PC-3 (cell line): ENCODE data around the gene CABP7. TPM values are rescaled to one million over a fixed set of nuclear protein-coding genes. Genes with fewer than 3 reads are reported as not detected.

Experiments
- ATAC-seq: fragments of 200-7000 bp; cut with Tn5 transposase; 2 replicates; pipeline ENCODE4 v1.9.1; 2020; ENCODE audit warnings: mild to moderate bottlenecking, moderate library complexity
- BruUV-seq: library from RNA; stranded (reverse); fragments of 400-500 nt; replicated peaks from 2 replicates; lab custom pipeline; 2021; lab: Mats Ljungman, UMichigan
- CTCF ChIA-PET: fragments of 300-600 bp; sonication (Branson Sonifier 250); formaldehyde crosslinking; loops from one replicate; lab custom pipeline; 2022; ENCODE audit warnings: antibody characterized with exemption; lab: Charles Lee
- POLR2A ChIA-PET: fragments of 300-600 bp; sonication (Branson Sonifier 250); formaldehyde crosslinking; loops from one replicate; lab custom pipeline; 2022; ENCODE audit warnings: antibody characterized with exemption; ENCODE audit not compliant: unreplicated experiment; lab: Charles Lee
- DNase-seq: peaks from one replicate; pipeline ENCODE4 v3.0.0-alpha.2; 2015
- H2AFZ ChIP-seq: fragments of 300-600 bp; sonication (generic); 2 replicates; pipeline ENCODE4 v1.6.0; 2016; ENCODE audit warnings: antibody characterized with exemption, low read length
- H3F3A ChIP-seq: fragments of 300-600 bp; sonication (generic); one replicate; pipeline ENCODE4 v1.6.0; 2017; ENCODE audit warnings: antibody characterized with exemption, low read length, control low read depth, mild to moderate bottlenecking; ENCODE audit not compliant: unreplicated experiment
- H3K27ac ChIP-seq: fragments of 300-600 bp; sonication (generic); 2 replicates; pipeline ENCODE4 v1.5.1; 2016; ENCODE audit warnings: mild to moderate bottlenecking, low read length
- H3K27me3 ChIP-seq: fragments of 300-600 bp; sonication (generic); 2 replicates; pipeline ENCODE4 v1.6.1; 2016; ENCODE audit warnings: low read length, mixed read lengths
- H3K36me3 ChIP-seq: fragments of 300-600 bp; sonication (generic); 2 replicates; pipeline ENCODE4 v1.6.1; 2016; ENCODE audit warnings: low read depth, mixed run types, low read length, mixed read lengths
- H3K4me1 ChIP-seq: fragments of 300-600 bp; sonication (generic); 2 replicates; pipeline ENCODE4 v1.5.1; 2016; ENCODE audit warnings: low read length; ENCODE audit not compliant: insufficient read depth
- H3K4me2 ChIP-seq: fragments of 300-600 bp; sonication (generic); 2 replicates; pipeline ENCODE4 v1.6.0; 2016; ENCODE audit warnings: low read length
- H3K4me3 ChIP-seq: fragments of 300-600 bp; sonication (generic); 2 replicates; pipeline ENCODE4 v1.5.1; 2016; ENCODE audit warnings: mild to moderate bottlenecking, low read length, mixed read lengths
- H3K79me2 ChIP-seq: fragments of 300-600 bp; sonication (generic); 2 replicates; pipeline ENCODE4 v1.6.1; 2017; ENCODE audit warnings: low read length, mixed read lengths
- H3K9ac ChIP-seq: fragments of 300-600 bp; sonication (generic); 2 replicates; pipeline ENCODE4 v1.6.0; 2016; ENCODE audit warnings: mild to moderate bottlenecking, low read length
- H3K9me2 ChIP-seq: fragments of 300-600 bp; sonication (generic); replicated peaks from 2 replicates; pipeline ENCODE4 v1.6.1; 2016; ENCODE audit warnings: mixed run types, low read length, mixed read lengths
- H3K9me3 ChIP-seq: fragments of 300-600 bp; sonication (generic); 2 replicates; pipeline ENCODE4 v1.6.1; 2016; ENCODE audit warnings: low read length, mixed read lengths
- H4K20me1 ChIP-seq: fragments of 300-600 bp; sonication (generic); 2 replicates; pipeline ENCODE4 v1.6.1; 2016; ENCODE audit warnings: low read length, mixed read lengths
- EZH2 ChIP-seq: fragments of 300-600 bp; sonication (generic); IDR thresholded peaks from one replicate; pipeline ENCODE4 v1.6.1; 2017; ENCODE audit warnings: antibody characterized with exemption, mild to moderate bottlenecking, low read length; ENCODE audit not compliant: unreplicated experiment
- EZH2phosphoT487 ChIP-seq: fragments of 300-600 bp; sonication (generic); IDR thresholded peaks from 2 replicates; pipeline ENCODE4 v1.6.1; 2018; ENCODE audit warnings: mild to moderate bottlenecking, antibody characterized with exemption, low read length, borderline replicate concordance
- intact Hi-C: fragments of 100-400 bp; cut with micrococcal nuclease; formaldehyde crosslinking; loops from 2 replicates; pipeline ENCODE4 v1.9.0; 2023
- total RNA-seq: library from RNA; depleted of rRNA; stranded (reverse); fragments of >200 nt; gene quantifications from 2 replicates; pipeline ENCODE4 v1.2.3, GENCODE V29; 2014
- TF ChIP-seq, protein P1 (sequence below): fragments of 300-600 bp; sonication (generic); conservative IDR thresholded peaks from 2 replicates; pipeline ENCODE4 v1.5.1; 2017; ENCODE audit warnings: antibody characterized with exemption, low read depth, mild to moderate bottlenecking, low read length

The CABP7 gene
- total RNA-seq, 1 experiment from 2014 or later = 0.87 TPM

DNA sequence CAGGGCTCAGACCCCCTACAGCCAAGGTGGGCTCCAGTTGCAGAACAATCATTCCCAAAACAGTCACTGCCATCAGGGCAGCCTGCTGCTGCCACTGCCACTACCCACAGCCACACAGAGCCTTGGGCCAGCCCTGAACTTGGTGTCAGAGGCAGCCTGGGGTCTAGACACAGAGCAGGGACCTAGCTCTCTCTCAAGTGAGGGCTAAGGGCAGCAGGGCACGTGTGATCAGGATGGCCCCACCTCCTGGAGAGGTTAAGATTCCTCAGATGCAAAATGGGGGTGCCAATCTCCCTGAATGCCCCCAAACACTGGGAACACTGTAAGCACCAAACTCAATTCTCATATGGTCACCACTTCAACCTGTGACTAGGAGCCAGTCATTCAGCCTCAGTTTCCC lies 15.6 kb downstream of the CABP7 start:
- no peaks in the 10 kb centered on the region for H3K36me3 ChIP-seq
- H3K9me3 ChIP-seq = no peaks in the 10 kb centered on the region
- no peaks in the 10 kb centered on the region for H3F3A ChIP-seq
- no peak overlapping the region for H3K4me3 ChIP-seq
- no peaks in the 10 kb centered on the region for H3K27me3 ChIP-seq
- ChIA-PET CTCF (no interaction called here), POLR2A (no interaction called here)
- no peak overlapping the region for H3K27ac ChIP-seq
- ATAC-seq (no peak), DNase-seq (no peak)
- no peak overlapping the region for H3K4me2 ChIP-seq
- no peak overlapping the region for H3K9ac ChIP-seq
- TF ChIP-seq EZH2 = no peak
- TF ChIP-seq, protein P1, sequence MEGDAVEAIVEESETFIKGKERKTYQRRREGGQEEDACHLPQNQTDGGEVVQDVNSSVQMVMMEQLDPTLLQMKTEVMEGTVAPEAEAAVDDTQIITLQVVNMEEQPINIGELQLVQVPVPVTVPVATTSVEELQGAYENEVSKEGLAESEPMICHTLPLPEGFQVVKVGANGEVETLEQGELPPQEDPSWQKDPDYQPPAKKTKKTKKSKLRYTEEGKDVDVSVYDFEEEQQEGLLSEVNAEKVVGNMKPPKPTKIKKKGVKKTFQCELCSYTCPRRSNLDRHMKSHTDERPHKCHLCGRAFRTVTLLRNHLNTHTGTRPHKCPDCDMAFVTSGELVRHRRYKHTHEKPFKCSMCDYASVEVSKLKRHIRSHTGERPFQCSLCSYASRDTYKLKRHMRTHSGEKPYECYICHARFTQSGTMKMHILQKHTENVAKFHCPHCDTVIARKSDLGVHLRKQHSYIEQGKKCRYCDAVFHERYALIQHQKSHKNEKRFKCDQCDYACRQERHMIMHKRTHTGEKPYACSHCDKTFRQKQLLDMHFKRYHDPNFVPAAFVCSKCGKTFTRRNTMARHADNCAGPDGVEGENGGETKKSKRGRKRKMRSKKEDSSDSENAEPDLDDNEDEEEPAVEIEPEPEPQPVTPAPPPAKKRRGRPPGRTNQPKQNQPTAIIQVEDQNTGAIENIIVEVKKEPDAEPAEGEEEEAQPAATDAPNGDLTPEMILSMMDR = no peak
- no peak for TF ChIP-seq EZH2phosphoT487
- no peaks in the 10 kb centered on the region for H3K9me2 ChIP-seq
- intact Hi-C loops = no loop called here
- no TSS peak for BruUV-seq
- H2AFZ ChIP-seq = no peak overlapping the region
- H3K79me2 ChIP-seq = no peaks in the 10 kb centered on the region
- no peaks in the 10 kb centered on the region for H3K4me1 ChIP-seq
- H4K20me1 ChIP-seq = no peaks in the 10 kb centered on the region

DNA sequence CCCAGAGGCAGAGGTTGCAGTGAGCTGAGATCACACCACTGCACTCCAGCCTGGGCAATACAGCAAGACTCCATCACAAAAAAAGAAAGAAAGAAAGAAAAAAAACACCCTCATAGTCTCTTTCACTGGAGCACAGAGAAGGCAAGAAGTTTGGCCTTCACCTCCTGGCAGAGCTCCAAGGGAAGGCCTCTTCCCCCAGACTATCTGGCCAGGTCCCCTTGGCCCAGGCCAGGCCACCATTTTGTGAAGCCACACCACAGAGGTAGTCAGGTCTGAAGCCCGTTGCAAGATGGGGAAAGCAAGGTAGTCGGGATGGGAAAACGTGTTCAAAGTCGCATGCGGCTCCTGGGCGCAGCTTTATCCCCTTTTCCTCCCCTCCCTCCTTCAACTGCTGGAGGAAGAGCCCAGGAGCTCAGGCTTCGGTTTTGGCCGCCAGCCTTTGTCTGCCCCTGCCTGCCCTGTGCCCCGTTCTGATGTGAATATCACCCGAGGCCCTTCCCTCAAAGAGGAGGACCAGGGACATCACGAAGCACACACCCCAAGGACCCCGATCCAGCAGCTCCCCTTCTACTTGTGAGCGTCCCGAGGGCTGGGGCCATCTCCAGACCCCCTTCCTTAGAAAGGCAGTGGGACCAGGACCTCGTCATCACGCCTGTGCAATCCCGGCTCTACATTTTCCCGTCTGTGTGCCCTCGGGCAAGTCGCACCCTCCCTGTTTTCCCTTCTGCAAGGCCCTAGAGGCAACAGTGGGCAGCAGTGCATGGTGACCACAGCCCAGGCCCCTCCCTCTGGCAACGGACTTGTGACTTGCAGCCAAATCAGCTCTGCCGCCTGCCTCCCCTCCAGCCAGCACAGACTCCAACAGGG lies 17.7 kb downstream of the CABP7 start:
- no TSS peak for BruUV-seq
- Histone ChIP-seq H3K27ac (no peak overlapping the region), H3K79me2 (no peaks in the 10 kb centered on the region), H3K36me3 (no peaks in the 10 kb centered on the region), H3K4me1 (no peaks in the 10 kb centered on the region), H3K27me3 (no peaks in the 10 kb centered on the region), H3K9ac (no peak overlapping the region), H3K4me2 (no peak overlapping the region), H3K4me3 (no peak overlapping the region), H3K9me2 (no peaks in the 10 kb centered on the region), H3F3A (no peaks in the 10 kb centered on the region), H4K20me1 (no peaks in the 10 kb centered on the region), H2AFZ (no peak overlapping the region), H3K9me3 (no peaks in the 10 kb centered on the region)
- DNase-seq (no peak), ATAC-seq (no peak)
- TF ChIP-seq EZH2 (no peak), EZH2phosphoT487 (no peak)
- TF ChIP-seq, protein P1 = no peak
- CTCF ChIA-PET = no interaction called here
- intact Hi-C loops = no loop called here
- POLR2A ChIA-PET = no interaction called here

DNA sequence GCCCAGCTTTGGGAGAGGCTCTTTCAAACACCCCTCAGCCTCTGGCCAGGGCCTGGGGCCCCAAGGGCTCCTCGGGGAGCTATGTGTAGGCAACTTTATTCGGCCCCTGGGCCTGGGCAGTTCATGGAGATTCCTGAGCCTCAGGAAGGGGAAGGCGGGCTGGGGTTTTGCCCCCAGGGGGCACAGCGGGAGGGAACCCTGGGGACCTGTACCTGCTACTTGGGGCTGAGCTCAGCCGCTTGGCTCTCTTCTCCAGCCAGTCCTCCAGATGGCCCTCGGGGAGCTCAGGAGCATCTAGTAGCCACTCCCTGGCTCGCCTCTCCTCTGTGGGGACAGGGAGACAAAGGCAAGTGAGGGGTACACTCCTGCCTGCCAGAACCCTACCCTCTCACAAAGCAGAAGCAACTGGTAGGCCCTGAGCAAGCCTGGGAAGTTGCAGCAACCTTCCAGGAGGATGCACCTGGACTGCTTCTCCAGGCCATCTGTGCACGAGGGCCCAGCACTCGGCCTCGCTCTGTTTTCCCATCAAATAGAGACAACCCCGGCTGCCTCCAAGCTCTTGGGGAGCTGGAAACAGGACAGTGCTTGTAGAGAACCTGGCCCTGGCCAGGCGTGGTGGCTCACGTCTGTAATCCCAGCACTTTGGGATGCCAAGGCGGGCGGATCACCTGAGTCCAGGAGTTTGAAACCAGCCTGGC lies 18.5 kb downstream of the CABP7 start:
- POLR2A ChIA-PET = no interaction called here
- DNase-seq (no peak), ATAC-seq (no peak)
- intact Hi-C loops = no loop called here
- Histone ChIP-seq H3K79me2 (no peaks in the 10 kb centered on the region), H3K4me2 (no peak overlapping the region), H3K9me3 (no peaks in the 10 kb centered on the region), H3K27ac (no peak overlapping the region), H3K27me3 (no peaks in the 10 kb centered on the region), H3K4me1 (no peaks in the 10 kb centered on the region), H2AFZ (no peak overlapping the region), H3F3A (no peaks in the 10 kb centered on the region), H3K36me3 (no peaks in the 10 kb centered on the region), H3K4me3 (no peak overlapping the region), H4K20me1 (no peaks in the 10 kb centered on the region), H3K9ac (no peak overlapping the region), H3K9me2 (no peaks in the 10 kb centered on the region)
- TF ChIP-seq EZH2phosphoT487 = no peak
- TF ChIP-seq, protein P1 = no peak
- no peak for TF ChIP-seq EZH2
- CTCF ChIA-PET = no interaction called here
- no TSS peak for BruUV-seq
